Measurements from ENCODE around the gene PRDM16. TPM values are rescaled to one million over a fixed set of nuclear protein-coding genes. Genes with fewer than 3 reads are reported as not detected.

The PRDM16 gene
- total RNA-seq, 1 experiment from 2014 or later: 6.1 TPM

DNA sequence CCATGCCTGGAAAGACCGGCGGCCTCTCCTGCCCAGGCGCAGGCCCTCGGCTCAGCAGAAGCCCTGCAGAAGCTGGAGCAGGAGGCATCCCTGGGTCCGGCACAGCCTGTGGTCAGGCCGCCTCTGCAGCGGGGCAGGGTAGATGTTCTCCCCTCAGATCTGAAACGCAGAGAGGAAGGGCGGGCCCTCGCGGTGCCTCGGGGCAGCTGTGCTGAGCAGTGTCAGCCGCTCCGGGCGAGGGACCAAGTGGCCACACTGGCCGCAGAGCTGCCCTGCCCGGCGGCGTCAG lies 210.1 kb downstream of the PRDM16 start:
- H3K4me2 ChIP-seq (ENCODE audit: low read length): no peak overlapping the region
- ATAC-seq: no peak
- H3K36me3 ChIP-seq (ENCODE audit: control insufficient read depth in 1 of 2, insufficient read depth in 2 of 2, low read length in 2 of 2): no peaks in the 10 kb centered on the region
- no peak overlapping the region for H3K9ac ChIP-seq (ENCODE audit: low read length)
- H3K4me1 ChIP-seq (ENCODE audit: control insufficient read depth in 1 of 2, insufficient read depth in 2 of 2, low read length in 2 of 2): no peaks in the 10 kb centered on the region
- H3K27ac ChIP-seq (ENCODE audit: low read depth, low read length): no peak overlapping the region
- RAD21 ChIA-PET (ENCODE audit: low non-redundant PET in 1 of 2, low total read pairs in 2 of 2, uncharacterized antibody in 2 of 2, unreplicated experiment in 2 of 2): no interaction called here
- no peaks in the 10 kb centered on the region for H3K27me3 ChIP-seq (ENCODE audit: insufficient read depth, low read length)
- no peak overlapping the region for H3K4me3 ChIP-seq (replicated peaks in 1 of 2; ENCODE audit: low read depth in 1 of 2, low read length in 2 of 2)
- no peak overlapping the region for H2AFZ ChIP-seq (ENCODE audit: low read depth, low read length, poor library complexity, severe bottlenecking)
- no peaks in the 10 kb centered on the region for H4K20me1 ChIP-seq (ENCODE audit: insufficient read depth)
- POLR2A ChIA-PET: no interaction called here
- CTCF ChIA-PET: no interaction called here
- no TSS peak for BruUV-seq (replicated peaks)
- no peaks in the 10 kb centered on the region for H3K9me2 ChIP-seq (ENCODE audit: insufficient read depth)
- intact Hi-C loops (cut with micrococcal nuclease): no loop called here
- H3K79me2 ChIP-seq (ENCODE audit: insufficient read depth, low read length): no peaks in the 10 kb centered on the region
- H3K9me3 ChIP-seq (ENCODE audit: control insufficient read depth in 1 of 2, insufficient read depth in 1 of 2, low read depth in 1 of 2, low read length in 2 of 2): no peaks in the 10 kb centered on the region
- TF ChIP-seq FOSL1 (IDR thresholded peaks at IDR 0.05; ENCODE audit: low read depth) (no peak), SRF (IDR thresholded peaks at IDR 0.05; ENCODE audit: low read depth) (no peak), SP1 (IDR thresholded peaks at IDR 0.05; ENCODE audit: low read depth) (no peak), CBX3 (IDR thresholded peaks at IDR 0.05; ENCODE audit: low read depth) (no peak), CEBPB (IDR thresholded peaks at IDR 0.05; ENCODE audit: low read depth) (no peak), SIN3A (IDR thresholded peaks at IDR 0.05; ENCODE audit: low read depth) (no peak), ELF1 (IDR thresholded peaks at IDR 0.05; ENCODE audit: borderline replicate concordance, low read depth) (no peak), EZH2 (IDR thresholded peaks at IDR 0.05) (no peak), CTCF (IDR thresholded peaks at IDR 0.05 in 2 of 3, conservative IDR thresholded peaks at IDR 0.05 in 1 of 3; ENCODE audit: borderline replicate concordance in 1 of 3, insufficient read depth in 1 of 3, low read depth in 2 of 3, low read length in 2 of 3) (no peak), EZH2phosphoT487 (IDR thresholded peaks at IDR 0.05; ENCODE audit: borderline replicate concordance) (no peak), POLR2A (IDR thresholded peaks at IDR 0.05; ENCODE audit: borderline replicate concordance, extremely low read depth, insufficient read depth, insufficient read length) (no peak), EGR1 (IDR thresholded peaks at IDR 0.05; ENCODE audit: low read depth) (no peak), JUND (IDR thresholded peaks at IDR 0.05) (no peak), ZNF274 (IDR thresholded peaks at IDR 0.05; ENCODE audit: low read depth, low read length) (no peak), YY1 (IDR thresholded peaks at IDR 0.05; ENCODE audit: extremely low read depth, insufficient replicate concordance, low read depth, low read length) (no peak), ZFX (IDR thresholded peaks at IDR 0.05) (no peak)
- TF ChIP-seq, protein P1, sequence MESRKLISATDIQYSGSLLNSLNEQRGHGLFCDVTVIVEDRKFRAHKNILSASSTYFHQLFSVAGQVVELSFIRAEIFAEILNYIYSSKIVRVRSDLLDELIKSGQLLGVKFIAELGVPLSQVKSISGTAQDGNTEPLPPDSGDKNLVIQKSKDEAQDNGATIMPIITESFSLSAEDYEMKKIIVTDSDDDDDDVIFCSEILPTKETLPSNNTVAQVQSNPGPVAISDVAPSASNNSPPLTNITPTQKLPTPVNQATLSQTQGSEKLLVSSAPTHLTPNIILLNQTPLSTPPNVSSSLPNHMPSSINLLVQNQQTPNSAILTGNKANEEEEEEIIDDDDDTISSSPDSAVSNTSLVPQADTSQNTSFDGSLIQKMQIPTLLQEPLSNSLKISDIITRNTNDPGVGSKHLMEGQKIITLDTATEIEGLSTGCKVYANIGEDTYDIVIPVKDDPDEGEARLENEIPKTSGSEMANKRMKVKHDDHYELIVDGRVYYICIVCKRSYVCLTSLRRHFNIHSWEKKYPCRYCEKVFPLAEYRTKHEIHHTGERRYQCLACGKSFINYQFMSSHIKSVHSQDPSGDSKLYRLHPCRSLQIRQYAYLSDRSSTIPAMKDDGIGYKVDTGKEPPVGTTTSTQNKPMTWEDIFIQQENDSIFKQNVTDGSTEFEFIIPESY (IDR thresholded peaks at IDR 0.05; ENCODE audit: extremely low read depth, insufficient replicate concordance, low read length): no peak
- TF ChIP-seq, protein P2, sequence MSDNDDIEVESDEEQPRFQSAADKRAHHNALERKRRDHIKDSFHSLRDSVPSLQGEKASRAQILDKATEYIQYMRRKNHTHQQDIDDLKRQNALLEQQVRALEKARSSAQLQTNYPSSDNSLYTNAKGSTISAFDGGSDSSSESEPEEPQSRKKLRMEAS (IDR thresholded peaks at IDR 0.05): no peak
- TF ChIP-seq, protein P3, sequence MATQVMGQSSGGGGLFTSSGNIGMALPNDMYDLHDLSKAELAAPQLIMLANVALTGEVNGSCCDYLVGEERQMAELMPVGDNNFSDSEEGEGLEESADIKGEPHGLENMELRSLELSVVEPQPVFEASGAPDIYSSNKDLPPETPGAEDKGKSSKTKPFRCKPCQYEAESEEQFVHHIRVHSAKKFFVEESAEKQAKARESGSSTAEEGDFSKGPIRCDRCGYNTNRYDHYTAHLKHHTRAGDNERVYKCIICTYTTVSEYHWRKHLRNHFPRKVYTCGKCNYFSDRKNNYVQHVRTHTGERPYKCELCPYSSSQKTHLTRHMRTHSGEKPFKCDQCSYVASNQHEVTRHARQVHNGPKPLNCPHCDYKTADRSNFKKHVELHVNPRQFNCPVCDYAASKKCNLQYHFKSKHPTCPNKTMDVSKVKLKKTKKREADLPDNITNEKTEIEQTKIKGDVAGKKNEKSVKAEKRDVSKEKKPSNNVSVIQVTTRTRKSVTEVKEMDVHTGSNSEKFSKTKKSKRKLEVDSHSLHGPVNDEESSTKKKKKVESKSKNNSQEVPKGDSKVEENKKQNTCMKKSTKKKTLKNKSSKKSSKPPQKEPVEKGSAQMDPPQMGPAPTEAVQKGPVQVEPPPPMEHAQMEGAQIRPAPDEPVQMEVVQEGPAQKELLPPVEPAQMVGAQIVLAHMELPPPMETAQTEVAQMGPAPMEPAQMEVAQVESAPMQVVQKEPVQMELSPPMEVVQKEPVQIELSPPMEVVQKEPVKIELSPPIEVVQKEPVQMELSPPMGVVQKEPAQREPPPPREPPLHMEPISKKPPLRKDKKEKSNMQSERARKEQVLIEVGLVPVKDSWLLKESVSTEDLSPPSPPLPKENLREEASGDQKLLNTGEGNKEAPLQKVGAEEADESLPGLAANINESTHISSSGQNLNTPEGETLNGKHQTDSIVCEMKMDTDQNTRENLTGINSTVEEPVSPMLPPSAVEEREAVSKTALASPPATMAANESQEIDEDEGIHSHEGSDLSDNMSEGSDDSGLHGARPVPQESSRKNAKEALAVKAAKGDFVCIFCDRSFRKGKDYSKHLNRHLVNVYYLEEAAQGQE (IDR thresholded peaks at IDR 0.05; ENCODE audit: low read depth): no peak
- TF ChIP-seq, protein P4, sequence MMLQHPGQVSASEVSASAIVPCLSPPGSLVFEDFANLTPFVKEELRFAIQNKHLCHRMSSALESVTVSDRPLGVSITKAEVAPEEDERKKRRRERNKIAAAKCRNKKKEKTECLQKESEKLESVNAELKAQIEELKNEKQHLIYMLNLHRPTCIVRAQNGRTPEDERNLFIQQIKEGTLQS (IDR thresholded peaks at IDR 0.05): no peak
- DNase-seq (ENCODE audit: low read depth, low spot score): no peak
